Transverse colon (tissue), 4 donors: ENCODE results near the gene EXD3.

ENCODE experiments used
- CTCF ChIP-seq, 5 experiments: fragments of 200-600 bp in 3 of 5; fragments of 450-650 bp in 2 of 5; sonication (generic) in 3 of 5; IDR thresholded peaks; 1 replicate in 2 of 5; 2 replicates in 3 of 5; pipeline ENCODE4 v1.5.1; 2016 to 2017; ENCODE audit warnings: antibody characterized with exemption in 5 of 5, inconsistent platforms in 3 of 5, mild to moderate bottlenecking in 2 of 5, moderate library complexity in 1 of 5
- EP300 ChIP-seq: sonication (generic); formaldehyde crosslinking; IDR thresholded peaks from one replicate; pipeline ENCODE4 v1.6.1; 2017; ENCODE audit warnings: antibody characterized with exemption, low read depth
- POLR2A ChIP-seq: fragments of 450-650 bp; IDR thresholded peaks from one replicate; pipeline ENCODE4 v1.6.1; 2016; ENCODE audit warnings: antibody characterized with exemption, mild to moderate bottlenecking, moderate library complexity
- POLR2AphosphoS5 ChIP-seq, 3 donors: sonication (generic); formaldehyde crosslinking; IDR thresholded peaks; one replicate each; pipeline ENCODE4 v1.6.1; 2016; ENCODE audit warnings: antibody characterized with exemption in 3 of 3

GRCh38 chr9:137416006-137416562, 6.9 kb downstream of the EXD3 start:
- TF ChIP-seq CTCF (IDR thresholded peaks at IDR 0.05) (no peak), POLR2A (no peak), EP300 (no peak), POLR2AphosphoS5 (IDR thresholded peaks at IDR 0.05) (no peak)
